HepG2 (cell line): Measurements from ENCODE around the gene ATG13. TPM values are rescaled to one million over a fixed set of nuclear protein-coding genes. Genes with fewer than 3 reads are reported as not detected.

ENCODE experiments used
- FOXA1 ChIP-seq, 2 experiments: fragments of 450-650 bp in 1 of 2; sonication (generic) in 1 of 2; formaldehyde crosslinking in 1 of 2; IDR thresholded peaks; 2 replicates each; pipeline versions ENCODE4 v1.4.0 to v1.6.1; 2016 to 2020; ENCODE audit warnings: missing genetic modification reagents in 1 of 2
- HNF4A ChIP-seq: sonication (generic); formaldehyde crosslinking; IDR thresholded peaks from 2 replicates; pipeline ENCODE4 v1.4.0; 2020; ENCODE audit warnings: missing genetic modification reagents
- IKZF4 ChIP-seq: sonication (generic); formaldehyde crosslinking; IDR thresholded peaks from 2 replicates; pipeline ENCODE4 v1.5.1; 2020; ENCODE audit warnings: borderline replicate concordance, mild to moderate bottlenecking, low read depth, missing genetic modification reagents; ENCODE audit errors: not compliant biosample characterization
- MIER3 ChIP-seq: IDR thresholded peaks from 2 replicates; pipeline ENCODE4 v1.6.1; 2016; ENCODE audit warnings: missing compliant biosample characterization, borderline replicate concordance
- NFKBIZ ChIP-seq: IDR thresholded peaks from 2 replicates; pipeline ENCODE4 v1.6.1; 2018; ENCODE audit warnings: missing genetic modification reagents, missing compliant biosample characterization
- SMC3 ChIP-seq: IDR thresholded peaks from 2 replicates; pipeline ENCODE4 v1.6.1; 2011; ENCODE audit warnings: low read length, improper control_type of control experiment
- SOX6 ChIP-seq, 2 experiments: fragments of 450-650 bp in 1 of 2; sonication (generic) in 1 of 2; formaldehyde crosslinking in 1 of 2; IDR thresholded peaks; 2 replicates each; pipeline versions ENCODE4 v1.4.0 to v1.6.1; 2017 to 2020; ENCODE audit warnings: antibody characterized with exemption in 1 of 2, mild to moderate bottlenecking in 1 of 2, missing genetic modification reagents in 1 of 2
- SP5 ChIP-seq: IDR thresholded peaks from 2 replicates; pipeline ENCODE4 v1.6.1; 2016; ENCODE audit warnings: low read depth, borderline replicate concordance
- SRSF4 ChIP-seq: fragments of 200-400 bp; formaldehyde crosslinking; IDR thresholded peaks from one replicate; pipeline ENCODE4 v1.6.1; 2018; ENCODE audit warnings: mild to moderate bottlenecking, low read depth, low read length, moderate library complexity; ENCODE audit not compliant: poor library complexity, severe bottlenecking
- TRAFD1 ChIP-seq: sonication (generic); formaldehyde crosslinking; IDR thresholded peaks from 2 replicates; pipeline ENCODE4 v1.5.1; 2020; ENCODE audit warnings: missing genetic modification reagents, mild to moderate bottlenecking, borderline replicate concordance
- ZC3H4 ChIP-seq: sonication (generic); formaldehyde crosslinking; IDR thresholded peaks from 2 replicates; pipeline ENCODE4 v1.4.0; 2020; ENCODE audit warnings: missing genetic modification reagents, borderline replicate concordance
- ZNF382 ChIP-seq: sonication (generic); formaldehyde crosslinking; IDR thresholded peaks from 2 replicates; pipeline ENCODE4 v1.5.0; 2020; ENCODE audit warnings: missing genetic modification reagents, mild to moderate bottlenecking, borderline replicate concordance
- polyA plus RNA-seq, 8 experiments: library from polyadenylated mRNA; depleted of rRNA in 3 of 8; stranded (reverse) in 7 of 8; unstranded in 1 of 8; fragments of >200 nt; fragmentation: Illumina TruSeq in 4 of 8; extraction: Trizol in 4 of 8; gene quantifications; 2 replicates each; pipeline versions ENCODE4 v1.2.1 to v1.2.3, GENCODE V29; 2011 to 2016; ENCODE audit warnings: low read depth in 4 of 8, missing spikeins in 1 of 8, mixed read lengths in 1 of 8; ENCODE audit not compliant: insufficient read depth in 1 of 8
- total RNA-seq, 5 experiments: library from RNA; depleted of rRNA; stranded (reverse); fragments of >200 nt; fragmentation: Illumina TruSeq; extraction: Trizol; gene quantifications; 2 replicates each; pipeline ENCODE4 v1.2.3, GENCODE V29; 2016; ENCODE audit warnings: low read depth in 1 of 5
- TF ChIP-seq, protein P1 (sequence below): sonication (generic); formaldehyde crosslinking; IDR thresholded peaks from 2 replicates; pipeline ENCODE4 v1.8.1; 2023; ENCODE audit warnings: mild to moderate bottlenecking, missing genetic modification reagents, borderline replicate concordance
- TF ChIP-seq, protein P2 (sequence below): sonication (generic); formaldehyde crosslinking; IDR thresholded peaks from 2 replicates; pipeline ENCODE4 v1.5.0; 2020; ENCODE audit warnings: mild to moderate bottlenecking, missing genetic modification reagents
- TF ChIP-seq, protein P3 (sequence below): sonication (generic); formaldehyde crosslinking; IDR thresholded peaks from 2 replicates; pipeline ENCODE4 v1.4.0; 2020; ENCODE audit warnings: mild to moderate bottlenecking, missing genetic modification reagents, borderline replicate concordance

The ATG13 gene
- total and polyA plus RNA-seq, 2 of the 13 experiments (the other 11 are each of a cell fraction or from before 2014, with no cell fraction given): 55.0 to 77.3 TPM

GRCh38 chr11:46690702-46691101, 73.3 kb downstream of the ATG13 start (continued):
- TF ChIP-seq TRAFD1 (CRISPR knock-in tag) (no peak), IKZF4 (no peak), MIER3 (no peak), HNF4A (CRISPR knock-in tag) (peak; percentile 29; the same call in 1 of the 2 replicates), SRSF4 (no peak), ZNF382 (CRISPR knock-in tag) (no peak), SOX6 (IDR thresholded peaks at IDR 0.05) (no peak), SOX6 (CRISPR knock-in tag; IDR thresholded peaks at IDR 0.05) (peak; percentile 88), ZC3H4 (CRISPR knock-in tag) (no peak), SP5 (no peak), NFKBIZ (CRISPR knock-in tag) (no peak), FOXA1 (IDR thresholded peaks at IDR 0.05) (peak; percentile 37; the same call in 1 of the 2 replicates), FOXA1 (CRISPR knock-in tag; IDR thresholded peaks at IDR 0.05) (0 out of 2 replicates have a peak, but pooled peaks have one; percentile 29), SMC3 (no peak)
- TF ChIP-seq, protein P1, sequence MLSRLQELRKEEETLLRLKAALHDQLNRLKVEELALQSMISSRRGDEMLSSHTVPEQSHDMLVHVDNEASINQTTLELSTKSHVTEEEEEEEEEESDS (CRISPR knock-in tag): no peak
- TF ChIP-seq, protein P2, sequence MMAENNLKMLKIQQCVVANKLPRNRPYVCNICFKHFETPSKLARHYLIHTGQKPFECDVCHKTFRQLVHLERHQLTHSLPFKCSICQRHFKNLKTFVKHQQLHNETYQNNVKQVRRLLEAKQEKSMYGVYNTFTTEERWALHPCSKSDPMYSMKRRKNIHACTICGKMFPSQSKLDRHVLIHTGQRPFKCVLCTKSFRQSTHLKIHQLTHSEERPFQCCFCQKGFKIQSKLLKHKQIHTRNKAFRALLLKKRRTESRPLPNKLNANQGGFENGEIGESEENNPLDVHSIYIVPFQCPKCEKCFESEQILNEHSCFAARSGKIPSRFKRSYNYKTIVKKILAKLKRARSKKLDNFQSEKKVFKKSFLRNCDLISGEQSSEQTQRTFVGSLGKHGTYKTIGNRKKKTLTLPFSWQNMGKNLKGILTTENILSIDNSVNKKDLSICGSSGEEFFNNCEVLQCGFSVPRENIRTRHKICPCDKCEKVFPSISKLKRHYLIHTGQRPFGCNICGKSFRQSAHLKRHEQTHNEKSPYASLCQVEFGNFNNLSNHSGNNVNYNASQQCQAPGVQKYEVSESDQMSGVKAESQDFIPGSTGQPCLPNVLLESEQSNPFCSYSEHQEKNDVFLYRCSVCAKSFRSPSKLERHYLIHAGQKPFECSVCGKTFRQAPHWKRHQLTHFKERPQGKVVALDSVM (CRISPR knock-in tag): peak; percentile 98
- TF ChIP-seq, protein P3, sequence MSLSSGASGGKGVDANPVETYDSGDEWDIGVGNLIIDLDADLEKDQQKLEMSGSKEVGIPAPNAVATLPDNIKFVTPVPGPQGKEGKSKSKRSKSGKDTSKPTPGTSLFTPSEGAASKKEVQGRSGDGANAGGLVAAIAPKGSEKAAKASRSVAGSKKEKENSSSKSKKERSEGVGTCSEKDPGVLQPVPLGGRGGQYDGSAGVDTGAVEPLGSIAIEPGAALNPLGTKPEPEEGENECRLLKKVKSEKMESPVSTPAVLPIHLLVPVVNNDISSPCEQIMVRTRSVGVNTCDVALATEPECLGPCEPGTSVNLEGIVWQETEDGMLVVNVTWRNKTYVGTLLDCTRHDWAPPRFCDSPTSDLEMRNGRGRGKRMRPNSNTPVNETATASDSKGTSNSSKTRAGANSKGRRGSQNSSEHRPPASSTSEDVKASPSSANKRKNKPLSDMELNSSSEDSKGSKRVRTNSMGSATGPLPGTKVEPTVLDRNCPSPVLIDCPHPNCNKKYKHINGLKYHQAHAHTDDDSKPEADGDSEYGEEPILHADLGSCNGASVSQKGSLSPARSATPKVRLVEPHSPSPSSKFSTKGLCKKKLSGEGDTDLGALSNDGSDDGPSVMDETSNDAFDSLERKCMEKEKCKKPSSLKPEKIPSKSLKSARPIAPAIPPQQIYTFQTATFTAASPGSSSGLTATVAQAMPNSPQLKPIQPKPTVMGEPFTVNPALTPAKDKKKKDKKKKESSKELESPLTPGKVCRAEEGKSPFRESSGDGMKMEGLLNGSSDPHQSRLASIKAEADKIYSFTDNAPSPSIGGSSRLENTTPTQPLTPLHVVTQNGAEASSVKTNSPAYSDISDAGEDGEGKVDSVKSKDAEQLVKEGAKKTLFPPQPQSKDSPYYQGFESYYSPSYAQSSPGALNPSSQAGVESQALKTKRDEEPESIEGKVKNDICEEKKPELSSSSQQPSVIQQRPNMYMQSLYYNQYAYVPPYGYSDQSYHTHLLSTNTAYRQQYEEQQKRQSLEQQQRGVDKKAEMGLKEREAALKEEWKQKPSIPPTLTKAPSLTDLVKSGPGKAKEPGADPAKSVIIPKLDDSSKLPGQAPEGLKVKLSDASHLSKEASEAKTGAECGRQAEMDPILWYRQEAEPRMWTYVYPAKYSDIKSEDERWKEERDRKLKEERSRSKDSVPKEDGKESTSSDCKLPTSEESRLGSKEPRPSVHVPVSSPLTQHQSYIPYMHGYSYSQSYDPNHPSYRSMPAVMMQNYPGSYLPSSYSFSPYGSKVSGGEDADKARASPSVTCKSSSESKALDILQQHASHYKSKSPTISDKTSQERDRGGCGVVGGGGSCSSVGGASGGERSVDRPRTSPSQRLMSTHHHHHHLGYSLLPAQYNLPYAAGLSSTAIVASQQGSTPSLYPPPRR (CRISPR knock-in tag): no peak; the same call in 1 of the 2 replicates
- TF ChIP-seq, all 625 proteins: peak for 42
